Skeletal muscle satellite cell (primary cell): Measurements from ENCODE around the gene GRIA4.
"Not testable (repeated sequence)": the region's sequence is repeated elsewhere in the genome, so short reads cannot be mapped to it uniquely, and the experiment has no call there.

ENCODE experiments used
- H3K27me3 ChIP-seq: 2 replicates; pipeline ENCODE4 v1.7.0; 2013; ENCODE audit warnings: low read length; ENCODE audit not compliant: control insufficient read depth, insufficient read depth
- H3K36me3 ChIP-seq: 2 replicates; pipeline ENCODE4 v1.7.0; 2013; ENCODE audit warnings: mild to moderate bottlenecking, control low read depth, low read length; ENCODE audit not compliant: insufficient read depth
- H3K4me1 ChIP-seq: 2 replicates; pipeline ENCODE4 v1.7.0; 2013; ENCODE audit warnings: low read length; ENCODE audit not compliant: control insufficient read depth, insufficient read depth
- H3K4me2 ChIP-seq: 2 replicates; pipeline ENCODE4 v1.7.0; 2013; ENCODE audit warnings: mild to moderate bottlenecking, low read length
- H3K4me3 ChIP-seq: 2 replicates; pipeline ENCODE4 v1.7.0; 2013; ENCODE audit warnings: low read length
- H3K9ac ChIP-seq: 2 replicates; pipeline ENCODE4 v1.7.0; 2013; ENCODE audit warnings: mild to moderate bottlenecking, low read depth, low read length, moderate library complexity
- H3K9me3 ChIP-seq: replicated peaks from 2 replicates; pipeline ENCODE4 v1.7.0; 2013; ENCODE audit warnings: mild to moderate bottlenecking, control low read depth, low read length

GRIA4 gene

GRCh38 chr11:105986554-105986953, 376.7 kb downstream of the GRIA4 start:
- no peaks in the 10 kb centered on the region for H3K27me3 ChIP-seq
- H3K9me3 ChIP-seq, result no peaks in the 10 kb centered on the region
- no peak overlapping the region for H3K4me2 ChIP-seq
- no peak overlapping the region for H3K4me3 ChIP-seq
- H3K36me3 ChIP-seq, result no peaks in the 10 kb centered on the region
- no peaks in the 10 kb centered on the region for H3K4me1 ChIP-seq
- no peak overlapping the region for H3K9ac ChIP-seq

DNA sequence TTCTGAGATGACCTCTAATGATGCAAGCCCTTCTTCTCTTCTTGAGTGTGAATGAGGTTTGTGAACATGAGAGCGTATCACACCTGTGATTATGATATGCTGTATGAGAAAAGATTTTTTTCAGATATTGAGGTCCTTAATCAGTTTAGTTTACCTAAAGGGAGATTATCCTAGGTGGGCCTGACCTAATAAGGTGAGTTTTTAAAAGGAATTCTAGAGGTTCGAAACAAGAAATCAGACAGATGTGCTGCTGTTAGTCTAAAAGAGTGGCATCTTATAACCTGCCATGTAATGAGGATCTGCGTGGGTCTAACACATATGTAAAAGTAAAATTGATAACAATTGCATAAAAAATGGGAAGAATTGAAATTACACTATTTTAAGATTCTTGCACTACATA, 378.3 kb downstream of the GRIA4 start:
- H3K9ac ChIP-seq, result no peak overlapping the region
- H3K4me3 ChIP-seq, result no peak overlapping the region
- no peak overlapping the region for H3K4me2 ChIP-seq
- no peaks in the 10 kb centered on the region for H3K27me3 ChIP-seq
- H3K9me3 ChIP-seq, result no peaks in the 10 kb centered on the region
- no peaks in the 10 kb centered on the region for H3K4me1 ChIP-seq
- H3K36me3 ChIP-seq, result no peaks in the 10 kb centered on the region

GRCh38 chr11:105989124-105989523, 379.3 kb downstream of the GRIA4 start:
- H3K9me3 ChIP-seq, result no peaks in the 10 kb centered on the region
- H3K4me3 ChIP-seq, result no peak overlapping the region
- no peak overlapping the region for H3K9ac ChIP-seq
- no peaks in the 10 kb centered on the region for H3K27me3 ChIP-seq
- H3K36me3 ChIP-seq, result peaks cover 4% of the 10 kb centered on the region
- no peaks in the 10 kb centered on the region for H3K4me1 ChIP-seq
- no peak overlapping the region for H3K4me2 ChIP-seq

DNA sequence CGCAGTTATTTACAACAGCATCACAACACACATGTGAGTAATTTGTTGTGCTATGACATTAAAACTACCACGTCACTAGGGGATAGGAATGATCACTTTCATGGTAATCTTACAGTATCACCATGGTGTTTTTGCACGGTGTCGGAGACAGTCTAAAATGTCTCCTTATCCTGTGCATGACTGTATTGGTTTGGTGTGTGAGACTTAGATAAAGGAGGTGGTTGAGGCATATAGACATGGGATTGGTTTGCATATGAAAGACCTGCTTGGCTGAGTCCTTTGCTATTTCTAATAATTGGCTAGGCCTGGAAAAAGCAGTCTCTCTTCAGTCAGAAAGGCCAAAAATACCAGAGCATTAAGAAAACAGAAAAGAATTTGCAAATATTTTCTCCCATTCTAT, 382.0 kb downstream of the GRIA4 start:
- H3K9ac ChIP-seq, result no peak overlapping the region
- H3K36me3 ChIP-seq, result peaks cover 14% of the 10 kb centered on the region
- H3K4me2 ChIP-seq, result no peak overlapping the region
- H3K4me1 ChIP-seq, result no peaks in the 10 kb centered on the region
- H3K4me3 ChIP-seq, result no peak overlapping the region
- H3K9me3 ChIP-seq, result no peaks in the 10 kb centered on the region
- no peaks in the 10 kb centered on the region for H3K27me3 ChIP-seq

DNA sequence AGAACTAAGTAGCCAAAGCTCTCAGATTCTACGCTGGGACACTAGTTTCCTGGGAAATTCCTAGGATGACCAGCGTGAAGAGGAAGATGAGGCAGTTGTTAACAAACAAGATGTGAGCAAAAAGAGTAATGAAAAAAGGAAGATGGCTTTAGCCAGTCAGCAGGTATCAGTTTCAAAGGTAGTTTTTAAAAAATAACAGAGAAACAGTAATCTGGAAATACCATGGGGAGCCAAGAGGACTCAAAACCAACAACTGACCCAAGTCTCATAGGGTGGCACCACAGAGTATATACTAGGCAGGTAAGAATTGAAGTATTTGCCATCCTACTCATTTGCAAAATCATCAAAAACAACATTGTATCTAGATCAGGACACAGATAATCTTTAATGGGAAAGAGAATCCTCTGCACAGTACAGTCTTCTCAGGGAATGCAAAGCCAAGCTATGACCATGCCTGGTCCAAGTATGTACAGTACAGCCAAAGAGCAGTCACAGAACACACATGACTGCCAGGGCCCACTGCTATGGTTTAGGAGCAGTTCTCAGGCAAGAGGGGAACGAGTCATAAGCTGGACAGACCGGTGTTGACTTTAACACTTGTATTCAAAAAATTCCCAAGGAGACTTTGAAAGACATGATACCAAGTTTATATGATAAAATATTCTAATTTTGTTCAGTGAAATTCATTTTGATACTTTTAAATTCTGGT, 391.6 kb downstream of the GRIA4 start:
- Histone ChIP-seq H3K9ac (no peak overlapping the region), H3K27me3 (no peaks in the 10 kb centered on the region), H3K9me3 (no peaks in the 10 kb centered on the region), H3K4me1 (no peaks in the 10 kb centered on the region), H3K36me3 (peaks cover 6% of the 10 kb centered on the region), H3K4me2 (no peak overlapping the region), H3K4me3 (no peak overlapping the region)

DNA sequence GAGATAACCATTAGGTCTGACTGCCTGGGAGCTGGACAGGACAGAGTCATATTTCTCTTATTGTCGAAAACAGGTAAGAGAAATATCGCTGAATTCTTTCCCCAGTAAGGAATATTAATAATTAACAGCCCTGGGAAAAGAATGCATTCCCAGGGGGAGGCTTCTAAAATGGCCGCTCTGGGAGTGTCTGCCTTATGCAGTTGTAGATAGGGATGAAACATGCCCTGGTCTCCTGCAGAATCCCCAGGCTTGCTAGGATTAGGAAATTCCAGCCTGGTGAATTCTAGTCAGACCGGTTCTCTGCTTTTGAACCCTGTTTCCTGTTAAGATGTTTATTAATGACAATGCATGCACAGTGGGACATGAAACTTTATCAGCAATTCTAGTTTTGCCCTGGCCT, 393.2 kb downstream of the GRIA4 start:
- H3K9ac ChIP-seq, H3K27me3 ChIP-seq, H3K9me3 ChIP-seq, H3K4me2 ChIP-seq, H3K4me3 ChIP-seq, H3K4me1 ChIP-seq: not testable (repeated sequence)
- peaks cover 15% of the 10 kb centered on the region for H3K36me3 ChIP-seq

DNA sequence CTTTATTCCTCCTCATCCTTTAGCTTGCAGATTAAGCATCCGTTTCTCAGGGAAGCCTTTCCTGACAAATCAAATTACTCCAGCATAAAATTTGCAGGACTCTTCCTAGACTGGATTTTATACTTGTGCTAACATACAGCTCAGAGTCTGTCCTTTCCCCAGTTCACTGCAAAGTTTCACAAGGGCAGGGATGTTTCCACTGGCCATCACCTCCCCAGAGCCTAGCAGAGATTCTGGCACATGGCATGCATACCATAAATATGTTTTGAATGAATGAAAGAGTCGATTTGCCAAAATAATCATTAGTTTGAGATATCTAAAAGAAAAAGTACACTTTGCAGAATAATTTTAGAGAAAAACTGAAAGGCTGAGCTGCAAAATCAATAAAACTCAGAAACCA, 401.6 kb downstream of the GRIA4 start:
- H3K36me3 ChIP-seq, result peaks cover 31% of the 10 kb centered on the region
- H3K4me3 ChIP-seq, result no peak overlapping the region
- H3K27me3 ChIP-seq, result no peaks in the 10 kb centered on the region
- H3K9me3 ChIP-seq, result no peaks in the 10 kb centered on the region
- peak overlapping the region; percentile 40 for H3K4me2 ChIP-seq
- peaks cover 24% of the 10 kb centered on the region for H3K4me1 ChIP-seq
- H3K9ac ChIP-seq, result no peak overlapping the region

DNA sequence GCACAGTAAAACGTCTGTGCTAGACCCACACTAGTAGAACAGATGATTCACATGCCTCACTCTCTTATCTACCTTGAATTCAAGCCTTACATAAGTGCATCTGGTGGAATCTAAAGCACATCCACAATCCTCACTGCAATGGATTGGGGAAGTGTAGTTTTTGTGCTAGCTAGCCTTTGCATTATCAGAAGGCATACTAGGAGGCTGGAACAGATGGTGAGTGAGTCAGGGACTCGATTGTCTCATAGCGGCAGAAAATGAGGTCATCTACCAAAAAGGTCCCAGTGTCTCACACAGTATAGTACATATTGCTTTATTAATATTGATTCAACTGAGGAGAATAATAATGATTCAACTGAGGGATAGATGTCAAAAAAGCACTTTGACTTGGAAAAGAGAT, 402.9 kb downstream of the GRIA4 start:
- Histone ChIP-seq H3K9me3 (no peaks in the 10 kb centered on the region), H3K4me3 (no peak overlapping the region), H3K4me2 (peak overlapping the region; percentile 49), H3K4me1 (peaks cover 24% of the 10 kb centered on the region), H3K27me3 (no peaks in the 10 kb centered on the region), H3K9ac (no peak overlapping the region), H3K36me3 (peaks cover 25% of the 10 kb centered on the region)

DNA sequence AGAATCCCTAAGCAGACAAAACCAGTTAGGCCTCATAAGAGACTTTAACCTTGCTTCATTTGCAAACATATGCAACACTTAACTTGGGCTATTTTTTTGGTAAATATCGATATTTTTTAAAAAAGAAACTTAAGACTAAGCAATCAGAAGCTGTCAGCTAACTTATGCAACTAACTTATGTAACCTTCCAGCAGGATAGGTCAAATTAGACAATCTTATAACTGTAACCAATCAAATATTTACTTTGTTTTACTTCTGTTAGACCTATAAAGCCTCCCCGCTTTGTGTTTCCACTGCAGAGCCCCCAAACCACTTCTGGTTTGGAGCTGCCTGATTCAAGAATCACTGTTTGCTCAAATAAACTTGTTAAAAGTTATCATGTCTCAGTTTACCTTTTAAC, 404.2 kb downstream of the GRIA4 start:
- H3K36me3 ChIP-seq, result peaks cover 17% of the 10 kb centered on the region
- peaks cover 32% of the 10 kb centered on the region for H3K4me1 ChIP-seq
- no peak overlapping the region for H3K4me3 ChIP-seq
- H3K27me3 ChIP-seq, result no peaks in the 10 kb centered on the region
- H3K9ac ChIP-seq, result no peak overlapping the region
- no peak overlapping the region for H3K4me2 ChIP-seq
- no peaks in the 10 kb centered on the region for H3K9me3 ChIP-seq

DNA sequence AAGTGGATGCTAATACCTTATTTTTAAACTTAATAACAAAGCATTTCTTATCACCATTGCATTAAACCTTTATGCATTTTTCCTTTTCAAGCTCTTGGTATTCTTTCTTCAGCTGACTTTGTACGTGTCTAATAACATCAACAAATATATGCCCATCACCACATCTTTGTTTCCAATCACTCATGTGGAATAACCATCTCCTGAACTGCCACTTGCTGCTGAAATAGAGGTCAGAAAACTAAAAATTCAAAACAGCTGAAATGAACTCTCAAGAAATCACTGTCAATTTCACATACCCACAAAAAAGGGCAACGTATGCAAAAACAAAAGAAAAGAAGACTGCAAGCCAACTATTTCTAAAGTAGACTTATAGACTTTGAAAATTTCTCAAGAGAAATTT, 404.7 kb downstream of the GRIA4 start:
- no peaks in the 10 kb centered on the region for H3K9me3 ChIP-seq
- no peak overlapping the region for H3K4me3 ChIP-seq
- peaks cover 12% of the 10 kb centered on the region for H3K36me3 ChIP-seq
- peaks cover 32% of the 10 kb centered on the region for H3K4me1 ChIP-seq
- no peak overlapping the region for H3K9ac ChIP-seq
- H3K27me3 ChIP-seq, result no peaks in the 10 kb centered on the region
- no peak overlapping the region for H3K4me2 ChIP-seq

DNA sequence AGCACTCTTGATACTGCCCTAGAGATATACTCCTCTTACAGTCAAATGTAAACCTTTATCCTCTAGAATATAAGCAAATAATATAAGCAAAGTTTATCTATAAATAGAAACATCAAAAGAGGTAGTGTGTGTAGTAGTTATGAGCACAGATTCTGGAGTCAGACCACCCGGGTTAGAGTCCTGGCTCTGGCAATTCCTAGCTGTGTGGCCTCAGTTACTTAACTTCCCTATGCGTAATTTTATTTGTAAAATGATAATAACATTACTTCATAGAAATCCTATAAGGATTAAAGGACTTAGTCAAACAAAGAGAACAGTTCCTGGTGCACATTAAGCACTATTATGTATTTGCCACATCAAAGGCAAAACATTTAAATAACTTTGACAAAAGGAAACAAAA, 405.2 kb downstream of the GRIA4 start:
- H3K4me1 ChIP-seq, result peaks cover 32% of the 10 kb centered on the region
- no peak overlapping the region for H3K9ac ChIP-seq
- no peak overlapping the region for H3K4me2 ChIP-seq
- H3K9me3 ChIP-seq, result no peaks in the 10 kb centered on the region
- H3K27me3 ChIP-seq, result no peaks in the 10 kb centered on the region
- peaks cover 8% of the 10 kb centered on the region for H3K36me3 ChIP-seq
- no peak overlapping the region for H3K4me3 ChIP-seq

DNA sequence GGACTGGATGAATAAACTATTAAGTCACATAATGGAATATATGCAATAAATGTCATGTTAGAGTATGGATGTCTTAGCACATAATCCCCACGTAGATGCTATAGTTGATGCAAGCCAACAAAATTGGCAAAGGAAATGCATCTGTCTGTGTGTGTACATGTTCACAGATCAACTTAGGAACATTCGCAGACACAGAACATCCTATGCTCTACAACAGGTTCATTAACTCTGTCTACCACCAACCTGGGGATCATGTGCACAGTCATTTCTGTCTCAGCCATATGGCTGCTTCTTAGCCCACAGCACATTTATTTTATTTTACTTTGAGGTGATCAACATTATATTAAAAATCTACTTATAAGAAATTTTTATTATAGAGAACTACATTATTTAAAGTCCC, 407.2 kb downstream of the GRIA4 start:
- Histone ChIP-seq H3K36me3 (no peaks in the 10 kb centered on the region), H3K4me3 (no peak overlapping the region), H3K9me3 (no peaks in the 10 kb centered on the region), H3K27me3 (no peaks in the 10 kb centered on the region), H3K4me2 (no peak overlapping the region), H3K4me1 (peaks cover 29% of the 10 kb centered on the region), H3K9ac (no peak overlapping the region)
